ENCODE measurements around the gene CACHD1.

CACHD1 gene

DNA sequence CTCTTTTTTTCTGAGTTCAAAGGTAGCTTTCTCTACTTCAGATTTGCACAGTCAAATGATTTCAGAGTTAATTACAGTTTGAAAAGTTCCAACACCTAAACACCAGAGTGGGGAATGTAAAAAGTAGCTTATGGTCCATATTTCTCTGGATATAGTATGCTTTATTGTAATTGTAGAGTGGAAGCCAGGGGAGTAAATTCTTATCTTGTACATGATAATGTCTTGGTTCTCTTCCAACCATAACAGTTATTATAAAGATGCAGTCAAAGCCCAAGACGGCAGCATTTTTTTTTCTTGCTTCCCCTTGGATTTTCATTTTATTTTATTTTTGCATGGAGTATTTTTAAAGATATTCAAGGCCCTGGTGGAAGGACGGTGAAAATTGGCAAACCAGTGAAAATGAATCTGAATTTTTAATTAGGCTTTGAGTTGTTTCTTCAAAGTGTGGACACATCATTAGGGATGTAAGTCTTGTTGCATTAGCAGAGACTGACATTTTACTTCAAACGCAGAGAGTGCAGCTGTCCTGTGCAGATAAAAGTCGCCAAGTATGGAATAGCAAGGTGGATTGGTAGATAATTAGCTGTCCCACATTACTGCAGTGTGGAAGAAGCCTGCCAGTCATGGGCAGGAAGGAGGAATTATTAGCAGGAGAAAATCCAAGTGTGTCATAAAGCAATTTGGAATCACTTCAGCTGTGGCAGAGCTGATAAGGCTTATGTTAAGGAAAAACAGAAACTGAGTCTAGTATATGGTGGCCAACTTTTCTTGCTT is 11.3 kb downstream of the CACHD1 start:
- Mint-ChIP-seq H3K36me3 (ENCODE audit: low read depth) (no peaks in the 10 kb centered on the region), H3K4me3 (no peak overlapping the region), H3K4me1 (ENCODE audit: low read depth) (peaks cover 13% of the 10 kb centered on the region), H3K27ac (no peak overlapping the region), H3K27me3 (peaks cover 2% of the 10 kb centered on the region), H3K9me3 (no peaks in the 10 kb centered on the region)
- no peak for DNase-seq

DNA sequence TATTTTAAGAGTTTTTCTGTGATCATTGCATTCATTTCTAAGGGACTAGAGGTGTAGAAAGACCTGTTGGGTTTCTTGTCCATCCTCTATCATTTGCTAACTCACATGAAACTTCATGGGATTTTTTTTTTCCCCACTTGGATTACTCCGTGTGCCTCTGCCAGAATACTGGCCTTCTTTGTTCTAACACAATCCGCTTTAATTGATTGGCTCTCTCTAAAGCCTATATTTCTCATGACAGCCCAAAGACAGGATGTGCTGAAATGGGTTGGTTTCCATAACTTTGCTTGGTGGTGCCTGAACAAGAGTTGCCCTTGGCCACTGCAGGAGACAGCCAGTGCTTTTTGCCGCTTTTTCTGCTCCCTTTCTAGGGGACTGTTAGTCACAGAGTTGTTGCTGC is 12.2 kb downstream of the CACHD1 start:
- no peaks in the 10 kb centered on the region for H3K9me3 Mint-ChIP-seq
- no peak for DNase-seq
- no peak overlapping the region for H3K27ac Mint-ChIP-seq
- no peak overlapping the region for H3K4me3 Mint-ChIP-seq
- H3K4me1 Mint-ChIP-seq (ENCODE audit: low read depth) = peaks cover 4% of the 10 kb centered on the region
- H3K27me3 Mint-ChIP-seq = peaks cover 2% of the 10 kb centered on the region
- H3K36me3 Mint-ChIP-seq (ENCODE audit: low read depth) = no peaks in the 10 kb centered on the region

DNA sequence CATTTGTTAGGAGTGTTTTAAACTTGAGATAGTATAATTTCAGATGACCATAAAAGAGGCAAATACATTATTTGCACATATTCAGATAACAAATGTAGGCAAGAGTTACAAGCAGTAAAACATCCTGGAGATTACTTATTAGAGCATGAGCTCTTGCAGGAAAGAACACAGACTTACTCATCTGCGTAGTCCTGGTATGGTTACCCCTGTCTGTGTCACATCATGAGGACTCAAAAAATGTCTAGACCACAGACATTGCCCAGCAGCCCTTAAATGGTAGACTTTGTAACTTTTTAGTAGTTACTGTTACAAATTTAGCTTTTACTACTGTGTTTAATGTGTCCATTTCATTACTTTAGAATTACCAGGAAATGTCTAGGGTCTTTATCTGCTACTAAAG is 12.8 kb downstream of the CACHD1 start:
- Mint-ChIP-seq H3K27ac (no peak overlapping the region), H3K27me3 (peaks cover 2% of the 10 kb centered on the region), H3K9me3 (no peaks in the 10 kb centered on the region), H3K4me3 (no peak overlapping the region), H3K36me3 (ENCODE audit: low read depth) (no peaks in the 10 kb centered on the region), H3K4me1 (ENCODE audit: low read depth) (peaks cover 4% of the 10 kb centered on the region)
- DNase-seq = no peak

DNA sequence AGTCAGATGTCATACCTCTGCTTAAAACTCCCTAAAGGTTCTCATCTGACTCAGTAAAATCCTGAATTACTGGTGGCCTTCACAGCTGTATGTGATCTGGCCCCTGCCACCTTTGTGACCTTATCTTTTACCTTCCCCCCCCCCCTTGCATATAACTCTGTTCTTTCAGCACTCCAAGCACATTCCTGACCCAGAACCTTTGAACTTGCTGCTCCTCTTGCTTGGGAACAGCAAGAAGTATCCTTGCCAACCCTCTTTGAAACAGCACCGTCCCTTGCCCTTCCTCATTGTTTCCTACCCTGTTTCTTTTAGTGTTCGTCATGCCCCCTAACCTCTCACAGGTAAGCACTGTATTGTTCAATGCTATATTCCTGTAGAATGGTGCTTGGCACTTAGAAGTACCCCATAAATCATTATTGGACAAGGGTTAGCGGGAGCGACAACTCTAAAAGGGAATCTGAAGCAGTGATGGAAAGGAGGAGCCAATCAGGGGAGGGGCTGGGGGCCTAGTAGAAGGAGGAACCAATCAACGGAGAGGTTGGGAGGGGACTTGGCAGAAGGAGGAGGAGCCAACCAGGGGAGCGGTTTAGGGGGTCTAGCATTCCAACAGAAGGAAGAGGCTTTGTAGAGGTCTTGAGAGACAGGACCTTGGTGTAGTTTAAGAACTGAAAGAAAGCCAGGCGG is 13.9 kb downstream of the CACHD1 start:
- Mint-ChIP-seq H3K36me3 (ENCODE audit: low read depth) (no peaks in the 10 kb centered on the region), H3K27ac (no peak overlapping the region), H3K9me3 (no peaks in the 10 kb centered on the region), H3K27me3 (peaks cover 1% of the 10 kb centered on the region), H3K4me3 (no peak overlapping the region), H3K4me1 (ENCODE audit: low read depth) (peaks cover 10% of the 10 kb centered on the region)
- no peak for DNase-seq

DNA sequence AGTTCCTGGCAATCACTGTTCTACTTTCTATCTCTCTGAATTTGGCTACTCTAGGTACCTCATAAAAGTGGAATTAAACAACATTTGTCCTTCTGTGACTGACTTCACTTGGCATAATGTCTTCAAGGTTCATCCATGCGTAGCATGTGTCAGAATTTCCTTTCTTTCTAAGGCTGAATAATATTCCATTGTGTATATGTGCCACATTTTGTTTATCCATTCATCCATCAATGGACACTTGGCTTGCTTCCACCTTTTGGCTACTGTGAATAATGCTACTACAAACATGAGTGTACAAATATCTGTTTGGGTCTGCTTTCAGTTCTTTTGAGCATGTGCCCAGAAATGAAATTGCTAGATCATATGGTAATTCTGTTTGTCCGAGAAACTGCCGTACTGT is 14.7 kb downstream of the CACHD1 start:
- DNase-seq = no peak
- H3K4me3 Mint-ChIP-seq = no peak overlapping the region
- H3K4me1 Mint-ChIP-seq (ENCODE audit: low read depth) = peaks cover 13% of the 10 kb centered on the region

DNA sequence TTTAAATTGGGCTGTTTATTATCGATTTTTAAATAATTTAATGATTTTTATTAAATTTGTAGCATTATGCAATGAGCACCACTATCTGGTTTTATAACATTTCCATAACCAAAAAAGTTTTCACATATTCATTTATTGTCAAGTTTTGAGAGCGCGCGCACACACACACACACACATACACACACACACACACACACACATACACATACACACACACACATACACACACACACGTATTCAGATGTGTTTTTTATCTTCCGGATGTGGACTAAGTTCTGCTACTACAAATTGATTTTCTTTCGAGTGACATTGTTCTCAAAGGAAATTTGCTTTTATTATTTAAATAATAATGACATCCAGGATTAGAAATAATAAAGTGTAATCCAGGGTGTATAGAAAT is 16.3 kb downstream of the CACHD1 start:
- Mint-ChIP-seq H3K9me3 (no peaks in the 10 kb centered on the region), H3K4me1 (ENCODE audit: low read depth) (peaks cover 20% of the 10 kb centered on the region), H3K27ac (no peak overlapping the region), H3K27me3 (peaks cover 8% of the 10 kb centered on the region), H3K4me3 (no peak overlapping the region), H3K36me3 (ENCODE audit: low read depth) (no peaks in the 10 kb centered on the region)
- DNase-seq = no peak

More for the DNA sequence above, 14.7 kb downstream of the CACHD1 start:
- Mint-ChIP-seq H3K27ac (no peak overlapping the region), H3K27me3 (peaks cover 8% of the 10 kb centered on the region), H3K9me3 (no peaks in the 10 kb centered on the region), H3K36me3 (ENCODE audit: low read depth) (no peaks in the 10 kb centered on the region)

DNA sequence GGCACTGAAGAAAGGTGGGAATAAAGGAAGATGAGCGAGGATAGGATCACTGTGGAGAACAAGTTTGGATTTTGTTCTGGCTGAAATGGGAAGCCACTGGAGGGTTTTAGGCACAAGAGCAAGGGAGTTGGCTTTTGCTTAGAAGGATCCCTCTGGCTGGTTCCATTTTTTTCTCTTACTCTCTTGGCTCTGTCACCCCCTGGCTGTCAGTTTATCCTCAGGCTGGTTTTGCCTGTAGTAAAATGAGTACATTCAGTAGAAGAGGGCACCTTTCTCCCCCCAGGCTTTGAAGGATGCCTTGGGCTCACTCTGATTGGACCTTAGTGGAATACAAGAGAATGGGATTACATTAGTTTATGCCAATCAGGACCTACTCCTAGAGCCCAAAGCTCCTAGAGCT is 17.1 kb downstream of the CACHD1 start:
- no peak for DNase-seq
- Mint-ChIP-seq H3K4me1 (ENCODE audit: low read depth) (peaks cover 20% of the 10 kb centered on the region), H3K36me3 (ENCODE audit: low read depth) (no peaks in the 10 kb centered on the region), H3K27me3 (peaks cover 8% of the 10 kb centered on the region), H3K27ac (no peak overlapping the region), H3K9me3 (no peaks in the 10 kb centered on the region), H3K4me3 (no peak overlapping the region)

DNA sequence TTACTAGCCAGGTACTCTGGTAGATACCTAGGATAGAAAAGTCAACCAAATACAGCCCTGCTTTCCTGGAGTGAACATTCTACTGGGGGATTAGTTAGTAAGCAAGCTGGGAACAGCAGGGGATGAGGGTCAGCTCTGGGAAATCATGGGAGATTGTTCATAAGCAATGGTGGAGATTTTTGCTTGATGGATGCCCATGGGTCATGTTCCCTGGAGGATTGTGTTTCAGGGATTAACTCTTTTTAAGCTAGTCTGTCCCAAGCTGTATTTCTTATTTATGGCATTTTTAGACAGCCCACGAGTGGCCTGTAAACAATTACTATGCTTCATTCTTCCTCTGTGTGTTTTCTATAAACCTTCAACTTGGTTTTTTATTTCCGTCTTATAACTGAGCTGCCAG is 18.9 kb downstream of the CACHD1 start:
- Mint-ChIP-seq H3K27ac (no peak overlapping the region), H3K4me1 (ENCODE audit: low read depth) (peaks cover 17% of the 10 kb centered on the region), H3K27me3 (peaks cover 8% of the 10 kb centered on the region), H3K4me3 (no peak overlapping the region), H3K36me3 (ENCODE audit: low read depth) (no peaks in the 10 kb centered on the region), H3K9me3 (no peaks in the 10 kb centered on the region)
- DNase-seq = no peak

DNA sequence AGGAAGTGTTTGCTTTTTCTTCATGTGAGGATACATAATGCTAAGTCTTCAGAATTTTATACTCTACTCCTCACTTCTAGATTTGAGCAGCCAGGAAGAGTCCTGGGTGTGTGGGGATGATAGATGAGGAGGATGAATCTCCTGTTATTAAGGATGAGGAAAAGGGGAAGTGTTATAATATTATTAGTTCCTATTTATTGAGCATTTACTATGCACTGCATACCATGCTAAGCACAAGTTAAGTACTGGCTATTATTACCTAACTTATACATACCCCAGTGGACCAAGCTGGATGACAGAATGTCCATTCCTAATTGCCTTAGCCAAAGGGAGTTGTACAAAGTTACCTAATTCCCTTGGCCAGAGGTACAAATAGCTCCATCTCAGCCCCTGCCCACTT is 19.8 kb downstream of the CACHD1 start:
- H3K27me3 Mint-ChIP-seq = peaks cover 12% of the 10 kb centered on the region
- H3K9me3 Mint-ChIP-seq = no peaks in the 10 kb centered on the region
- H3K27ac Mint-ChIP-seq = no peak overlapping the region
- DNase-seq = no peak
- no peak overlapping the region for H3K4me3 Mint-ChIP-seq
- H3K4me1 Mint-ChIP-seq (ENCODE audit: low read depth) = peaks cover 23% of the 10 kb centered on the region
- H3K36me3 Mint-ChIP-seq (ENCODE audit: low read depth) = no peaks in the 10 kb centered on the region

DNA sequence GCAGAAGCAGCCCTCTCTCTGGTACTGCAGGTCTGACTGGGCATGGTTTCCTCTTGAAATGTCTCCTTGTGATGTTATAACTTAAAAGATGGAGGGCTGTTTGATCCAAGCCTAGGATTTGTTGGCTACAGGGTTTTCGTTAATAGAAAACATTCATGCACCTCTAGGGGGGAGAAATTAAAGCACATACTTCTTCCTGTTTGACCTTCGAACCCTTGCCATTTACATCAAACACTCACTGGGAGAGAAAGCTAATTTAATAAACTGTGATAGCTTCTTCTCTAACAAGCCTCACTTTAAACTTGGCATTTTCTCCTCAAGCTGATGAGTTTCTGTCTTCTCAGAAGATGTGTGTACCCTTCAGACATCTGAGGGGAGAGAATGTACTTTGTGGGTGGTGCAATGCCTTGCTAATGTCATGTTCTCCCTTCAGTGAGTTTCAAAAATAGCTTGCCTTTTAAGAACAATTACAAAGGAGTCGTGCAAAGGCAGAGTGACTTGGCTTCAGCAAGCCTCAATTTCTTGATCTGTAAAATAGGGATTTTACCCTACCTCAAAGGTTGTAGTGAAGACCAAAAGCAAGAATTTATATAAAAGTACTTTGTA is 20.4 kb downstream of the CACHD1 start:
- Mint-ChIP-seq H3K27me3 (peaks cover 12% of the 10 kb centered on the region), H3K4me3 (no peak overlapping the region), H3K9me3 (no peaks in the 10 kb centered on the region), H3K4me1 (ENCODE audit: low read depth) (peaks cover 26% of the 10 kb centered on the region), H3K36me3 (ENCODE audit: low read depth) (no peaks in the 10 kb centered on the region), H3K27ac (no peak overlapping the region)
- DNase-seq = no peak

DNA sequence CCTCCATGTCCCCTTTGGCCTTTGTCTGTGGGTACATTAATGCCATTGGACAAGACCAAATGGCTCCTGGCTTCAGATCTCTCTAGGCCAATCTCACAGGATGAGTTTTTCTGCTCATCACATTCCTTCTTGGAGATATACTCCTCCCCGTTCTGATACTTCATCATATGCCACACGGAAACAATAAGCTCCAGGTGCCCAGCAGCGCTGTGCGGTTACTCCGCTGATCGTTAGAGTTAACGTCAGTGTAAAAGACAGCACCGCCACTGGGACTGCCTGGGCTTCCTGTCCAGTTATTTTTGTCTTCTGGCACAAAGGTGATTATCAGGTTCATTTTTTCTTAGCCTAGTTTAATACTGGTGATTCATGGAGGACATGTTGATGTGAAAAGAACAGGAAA is 22.5 kb downstream of the CACHD1 start:
- no peak overlapping the region for H3K27ac Mint-ChIP-seq
- H3K4me3 Mint-ChIP-seq = no peak overlapping the region
- H3K36me3 Mint-ChIP-seq (ENCODE audit: low read depth) = no peaks in the 10 kb centered on the region
- H3K9me3 Mint-ChIP-seq = no peaks in the 10 kb centered on the region
- DNase-seq = no peak
- peaks cover 32% of the 10 kb centered on the region for H3K4me1 Mint-ChIP-seq (ENCODE audit: low read depth)
- H3K27me3 Mint-ChIP-seq = peaks cover 16% of the 10 kb centered on the region

DNA sequence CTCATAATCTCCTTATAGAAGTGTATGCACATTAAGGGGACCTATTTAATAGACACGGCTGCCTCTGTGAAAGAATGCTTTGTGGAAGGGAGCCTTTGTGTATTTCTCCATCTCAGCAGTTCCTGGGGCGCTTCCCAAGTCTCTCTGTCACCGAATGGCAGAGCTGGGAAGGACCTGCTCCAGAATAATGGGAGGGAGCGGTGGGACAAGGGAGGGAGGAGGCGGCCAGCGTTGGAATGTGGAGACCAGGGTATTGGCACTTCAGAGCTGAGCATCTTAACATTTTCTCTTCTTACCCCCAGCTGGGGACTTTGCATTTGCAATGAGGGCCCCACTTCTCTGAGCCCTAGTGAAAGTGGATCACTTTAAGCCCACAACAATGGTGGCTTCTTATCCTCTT is 23.9 kb downstream of the CACHD1 start:
- no peak overlapping the region for H3K4me3 Mint-ChIP-seq
- no peak overlapping the region for H3K27ac Mint-ChIP-seq
- no peak for DNase-seq
- peaks cover 18% of the 10 kb centered on the region for H3K27me3 Mint-ChIP-seq
- H3K9me3 Mint-ChIP-seq = no peaks in the 10 kb centered on the region
- no peaks in the 10 kb centered on the region for H3K36me3 Mint-ChIP-seq (ENCODE audit: low read depth)
- H3K4me1 Mint-ChIP-seq (ENCODE audit: low read depth) = peaks cover 26% of the 10 kb centered on the region

DNA sequence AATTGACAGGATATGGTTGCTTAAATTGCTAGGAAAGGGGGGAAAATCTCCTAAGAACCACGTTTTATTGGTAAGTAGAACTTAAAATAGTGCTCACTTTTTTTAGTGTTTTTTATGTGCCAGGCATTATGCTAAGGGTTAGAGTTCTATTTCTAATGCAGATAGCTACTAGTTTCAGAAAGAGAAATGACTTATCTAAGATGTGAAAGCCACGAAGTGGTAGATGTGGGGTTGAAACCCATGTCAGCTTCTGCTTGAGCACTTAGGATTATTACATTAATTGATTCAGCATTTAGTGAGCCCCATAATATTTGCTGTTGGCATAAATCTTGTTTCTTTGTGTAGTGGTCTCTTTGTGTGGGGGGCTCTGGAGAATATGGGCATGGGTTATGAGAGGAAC is 24.7 kb downstream of the CACHD1 start:
- H3K4me1 Mint-ChIP-seq (ENCODE audit: low read depth) = peaks cover 22% of the 10 kb centered on the region
- peaks cover 11% of the 10 kb centered on the region for H3K27me3 Mint-ChIP-seq
- H3K9me3 Mint-ChIP-seq = no peaks in the 10 kb centered on the region
- no peaks in the 10 kb centered on the region for H3K36me3 Mint-ChIP-seq (ENCODE audit: low read depth)
- no peak overlapping the region for H3K27ac Mint-ChIP-seq
- H3K4me3 Mint-ChIP-seq = no peak overlapping the region
- no peak for DNase-seq

DNA sequence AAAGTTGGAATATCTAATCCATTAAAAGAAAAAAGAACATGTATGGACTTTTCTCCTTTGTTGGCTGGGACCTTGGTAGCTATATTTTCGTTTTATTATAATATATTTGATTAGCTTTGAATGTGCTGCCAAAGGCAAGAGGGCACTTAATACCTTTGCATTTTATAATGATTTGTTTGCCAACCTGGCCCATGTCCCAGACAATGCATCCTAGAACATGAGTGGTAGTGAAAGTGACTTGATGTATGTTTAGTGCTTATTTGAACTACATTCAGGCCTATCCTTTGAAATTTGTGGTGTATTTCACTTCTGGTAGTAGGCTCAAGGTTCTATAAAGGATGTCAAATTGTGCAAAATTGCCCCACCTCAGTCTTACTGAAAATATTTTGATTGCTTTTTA is 25.9 kb downstream of the CACHD1 start:
- no peak overlapping the region for H3K27ac Mint-ChIP-seq
- H3K9me3 Mint-ChIP-seq = no peaks in the 10 kb centered on the region
- H3K4me1 Mint-ChIP-seq (ENCODE audit: low read depth) = peaks cover 15% of the 10 kb centered on the region
- no peak for DNase-seq
- no peak overlapping the region for H3K4me3 Mint-ChIP-seq
- H3K36me3 Mint-ChIP-seq (ENCODE audit: low read depth) = no peaks in the 10 kb centered on the region
- peaks cover 10% of the 10 kb centered on the region for H3K27me3 Mint-ChIP-seq

DNA sequence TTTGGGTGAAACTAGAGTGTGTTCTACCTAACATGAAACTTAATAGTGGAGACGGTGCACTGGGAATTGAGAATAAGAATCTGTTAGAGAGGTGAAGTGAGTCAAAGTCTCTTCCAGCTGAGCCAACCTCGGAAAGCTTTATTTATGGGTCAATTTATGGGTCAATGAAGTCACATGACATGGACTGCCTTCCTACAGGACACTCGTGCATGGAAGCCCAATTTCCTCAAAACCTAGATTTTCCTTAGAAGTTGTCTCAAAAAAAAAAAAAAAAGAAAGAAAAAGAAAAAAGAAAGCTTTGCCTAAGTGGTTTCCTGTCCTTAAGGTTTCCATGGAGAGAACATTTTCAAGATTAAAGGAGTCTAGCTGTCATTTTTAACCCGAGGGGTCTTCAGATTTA is 26.7 kb downstream of the CACHD1 start:
- Mint-ChIP-seq H3K27me3 (peaks cover 13% of the 10 kb centered on the region), H3K36me3 (ENCODE audit: low read depth) (no peaks in the 10 kb centered on the region), H3K4me3 (no peak overlapping the region), H3K27ac (no peak overlapping the region), H3K4me1 (ENCODE audit: low read depth) (peaks cover 15% of the 10 kb centered on the region), H3K9me3 (no peaks in the 10 kb centered on the region)
- DNase-seq = no peak

Measured in activated T-cell treated with anti-CD3 and anti-CD28 coated beads, Interleukin-2, amount 50 U/mL, for 24 hours (primary cell).